ENCODE data around the gene RPS3A.

Gene RPS3A

GRCh38 chr4:151099976-151100417, 569 bp downstream of the RPS3A start:
- DNase-seq (ENCODE audit: low read depth) = peak; percentile 61
- peak overlapping the region; percentile 86 for H3K4me3 ChIP-seq (ENCODE audit: low read length)
- TF ChIP-seq CTCF (conservative IDR thresholded peaks at IDR 0.05; ENCODE audit: low read length) = no peak

DNA sequence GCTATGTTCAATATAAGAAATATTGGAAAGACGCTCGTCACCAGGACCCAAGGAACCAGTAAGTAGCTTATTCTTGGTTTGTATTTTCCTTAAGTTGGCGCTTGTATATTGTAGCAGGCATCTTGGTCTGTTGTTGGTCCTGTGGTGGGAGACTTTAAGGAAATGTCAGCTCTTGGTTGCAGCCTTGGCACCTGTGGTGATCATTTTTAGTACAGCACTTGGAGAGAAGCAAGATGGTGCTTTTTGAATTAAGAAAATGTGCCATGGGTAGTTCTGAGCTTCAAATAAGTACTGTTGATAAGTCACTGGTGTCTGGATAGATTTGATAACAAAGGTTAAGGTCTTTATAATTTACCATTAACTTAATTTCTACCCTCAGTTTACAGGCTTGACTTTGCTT, 1.1 kb downstream of the RPS3A start:
- DNase-seq (ENCODE audit: low read depth) = no peak
- peak overlapping the region; percentile 86 for H3K4me3 ChIP-seq (ENCODE audit: low read length)
- no peak for TF ChIP-seq CTCF (conservative IDR thresholded peaks at IDR 0.05; ENCODE audit: low read length)

DNA sequence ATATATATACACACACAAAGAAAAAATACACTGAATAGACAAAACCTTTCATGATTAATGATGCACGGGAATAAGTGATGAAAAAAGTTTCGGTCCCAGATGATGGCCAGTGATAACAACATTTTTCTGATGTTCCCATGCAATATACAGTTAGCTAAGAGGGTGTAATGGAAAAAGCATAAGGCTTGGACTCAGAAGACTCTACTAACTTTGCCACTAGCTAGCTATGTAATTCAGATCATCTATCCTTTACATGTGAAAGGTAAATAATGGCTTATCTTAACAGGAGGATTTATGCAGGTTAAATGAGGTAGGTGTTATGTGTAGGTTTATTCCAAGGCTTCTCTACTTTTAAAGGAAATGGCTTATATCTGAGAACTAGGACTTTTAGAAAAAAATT, 4.3 kb downstream of the RPS3A start:
- TF ChIP-seq CTCF (conservative IDR thresholded peaks at IDR 0.05; ENCODE audit: low read length) = no peak
- H3K4me3 ChIP-seq (ENCODE audit: low read length) = no peak overlapping the region

GRCh38 chr4:151104621-151105020, 5.2 kb downstream of the RPS3A start:
- H3K4me3 ChIP-seq (ENCODE audit: low read length) = no peak overlapping the region
- TF ChIP-seq CTCF (conservative IDR thresholded peaks at IDR 0.05; ENCODE audit: low read length) = no peak
- no peak for DNase-seq (ENCODE audit: low read depth)

More for the DNA sequence above, 4.3 kb downstream of the RPS3A start:
- DNase-seq (ENCODE audit: low read depth) = no peak

- DNase-seq (ENCODE audit: low read depth) = no peak
- no peak for TF ChIP-seq CTCF (conservative IDR thresholded peaks at IDR 0.05; ENCODE audit: low read length)
- H3K4me3 ChIP-seq (ENCODE audit: low read length) = no peak overlapping the region
Observed at GRCh38 chr4:151105454-151106032, 6.1 kb downstream of the RPS3A start.

DNA sequence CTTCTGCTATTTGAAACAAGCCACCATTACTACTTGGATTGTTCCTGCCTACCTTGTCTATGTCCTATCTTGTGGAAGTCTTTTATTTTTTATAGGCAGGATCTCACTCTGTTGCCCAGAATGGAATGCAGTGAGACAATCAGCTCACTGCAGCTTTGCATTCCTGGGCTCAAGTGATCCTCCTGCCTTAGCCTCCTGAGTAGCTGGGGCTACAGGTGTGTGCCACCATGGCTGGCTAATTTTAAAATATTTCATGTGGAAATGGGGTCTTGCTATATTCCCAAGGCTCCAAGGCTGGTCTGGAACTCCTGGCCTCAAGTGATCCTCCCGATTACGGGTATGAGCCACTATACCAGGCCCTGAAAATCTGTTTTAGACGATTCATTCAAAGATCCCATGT, 7.6 kb downstream of the RPS3A start:
- DNase-seq (ENCODE audit: low read depth) = no peak
- H3K4me3 ChIP-seq (ENCODE audit: low read length) = no peak overlapping the region
- no peak for TF ChIP-seq CTCF (conservative IDR thresholded peaks at IDR 0.05; ENCODE audit: low read length)

GRCh38 chr4:151110236-151110635, 10.8 kb downstream of the RPS3A start:
- no peak for TF ChIP-seq CTCF (conservative IDR thresholded peaks at IDR 0.05; ENCODE audit: low read length)
- no peak overlapping the region for H3K4me3 ChIP-seq (ENCODE audit: low read length)
- no peak for DNase-seq (ENCODE audit: low read depth)

All from AG10803 (cell line).